Measurements from ENCODE around the gene AP5M1.
"Not testable (repeated sequence)": the region's sequence is repeated elsewhere in the genome, so short reads cannot be mapped to it uniquely, and the experiment has no call there.

Gene AP5M1

DNA sequence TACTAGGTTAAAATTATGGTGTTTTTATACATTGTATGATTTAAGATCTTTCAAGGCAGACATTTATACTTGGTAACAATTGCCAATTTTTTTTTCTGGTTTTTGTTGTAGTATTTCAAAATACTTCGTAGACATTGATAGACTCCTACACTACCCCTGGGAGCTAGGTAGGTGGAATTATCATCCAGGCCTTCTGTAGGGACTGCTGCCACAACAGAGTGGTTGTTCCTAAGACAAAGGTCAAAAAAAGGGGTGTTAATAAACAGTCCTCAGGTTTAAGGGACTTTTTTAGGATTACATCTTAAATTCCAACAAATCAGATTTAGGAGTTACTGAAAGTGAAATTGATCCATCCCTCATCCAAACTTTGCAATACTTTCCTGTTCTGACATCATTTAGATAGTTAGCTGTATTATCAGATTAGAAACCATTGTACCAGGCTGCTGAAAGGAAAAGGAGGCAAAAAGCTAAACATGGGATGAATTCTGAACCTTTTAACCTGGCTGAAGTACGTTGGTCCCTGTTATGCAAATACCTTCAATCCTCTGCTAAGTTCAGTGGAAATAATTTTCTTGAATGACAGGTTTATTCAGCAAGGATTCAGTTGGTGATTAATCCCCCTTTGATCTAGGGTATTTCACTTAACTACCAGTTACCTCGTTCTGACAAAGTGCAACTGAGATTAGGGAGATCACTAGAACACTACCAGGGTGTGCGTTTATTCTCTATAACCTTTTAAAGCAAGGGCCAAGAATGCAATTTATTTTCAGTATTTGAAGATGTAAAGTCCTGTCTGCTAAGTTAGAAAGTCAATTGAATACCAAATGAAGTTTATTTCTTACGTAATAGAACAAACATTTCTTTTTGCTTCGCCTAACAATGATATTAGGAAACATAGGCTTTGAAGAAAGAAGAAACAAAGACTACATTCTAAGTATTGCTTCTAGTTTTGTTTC, 23.2 kb downstream of the AP5M1 start:
- DNase-seq: no peak

DNA sequence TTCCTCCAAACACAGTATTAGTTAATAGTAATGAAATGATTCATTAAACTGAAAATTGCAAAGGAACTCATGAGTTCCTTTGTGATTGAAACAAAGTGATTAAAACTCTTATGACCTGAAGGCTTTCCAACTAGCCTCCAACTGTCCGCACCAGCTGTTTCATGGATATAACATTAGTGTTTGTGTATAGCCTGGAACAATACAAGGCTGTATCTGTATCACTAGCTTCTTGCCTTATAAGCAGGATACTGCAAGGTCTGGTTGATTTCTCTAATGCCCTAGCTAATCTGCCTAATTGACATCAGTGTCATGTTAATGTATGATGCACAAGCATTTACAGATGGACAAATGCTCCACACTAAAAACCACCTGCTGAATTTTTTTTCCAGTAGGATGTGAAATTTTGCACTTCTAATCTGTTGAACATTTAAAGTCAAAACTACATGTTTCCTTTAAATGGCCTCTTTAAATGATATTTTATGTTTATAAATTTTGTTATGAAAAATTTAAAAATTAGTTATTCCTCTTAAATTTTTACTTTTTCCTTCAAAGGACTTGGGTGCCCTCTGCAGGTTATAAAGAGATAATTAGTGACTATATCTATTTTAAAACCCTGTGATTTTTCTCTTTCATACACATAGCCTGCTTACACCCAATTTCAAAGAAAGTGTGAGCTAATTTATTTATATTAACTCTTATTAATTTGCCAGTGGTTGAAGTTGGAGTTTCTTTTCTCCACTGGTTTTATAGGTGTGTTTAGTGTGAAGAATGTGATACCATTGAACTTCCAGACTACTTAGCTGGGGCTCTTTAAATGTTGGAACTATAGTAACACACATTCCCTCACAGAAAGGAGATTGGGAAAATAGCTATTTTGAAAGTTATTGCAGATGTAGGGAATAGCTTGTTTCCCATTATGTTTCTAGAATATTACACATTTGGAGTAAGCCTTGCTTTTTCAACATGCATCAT, 25.4 kb downstream of the AP5M1 start:
- no peak for DNase-seq

DNA sequence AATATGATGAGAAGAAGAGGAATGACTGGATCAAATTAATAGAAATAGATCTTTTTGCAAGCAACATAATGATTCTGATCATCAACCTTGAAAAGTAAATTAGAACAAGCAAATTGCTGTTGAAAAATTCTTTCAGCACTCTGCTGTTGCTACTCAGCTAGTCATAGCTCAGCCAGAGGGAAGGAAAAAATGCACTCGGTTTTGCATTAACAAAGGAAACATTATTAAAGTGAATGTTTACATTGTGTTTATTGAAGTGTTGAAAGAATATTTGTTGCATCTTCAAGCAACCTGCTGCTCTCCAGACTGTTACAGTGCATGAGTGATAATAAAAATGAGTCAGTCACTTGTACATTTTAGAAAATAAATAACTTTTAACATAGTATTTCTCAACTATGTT, 26.5 kb downstream of the AP5M1 start:
- DNase-seq: no peak

DNA sequence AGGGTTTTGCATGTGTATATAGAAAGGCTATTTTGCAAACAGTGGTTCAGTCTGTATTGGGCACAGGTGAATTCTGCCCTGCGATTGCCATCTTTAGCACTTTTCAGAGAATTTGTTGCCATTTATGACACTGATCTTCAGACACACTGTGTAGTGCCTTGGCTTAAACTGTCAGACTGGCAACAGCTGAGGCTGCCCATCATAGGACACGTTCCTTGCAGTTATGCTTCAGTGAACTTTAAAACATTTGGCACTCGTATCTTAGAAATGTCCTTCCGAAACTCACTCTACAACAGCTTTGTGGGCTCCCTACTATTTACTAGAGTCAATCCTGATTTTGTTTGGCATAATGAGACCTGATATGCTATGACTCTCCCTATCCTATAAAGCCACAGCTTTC, 29.1 kb downstream of the AP5M1 start:
- no peak for DNase-seq

DNA sequence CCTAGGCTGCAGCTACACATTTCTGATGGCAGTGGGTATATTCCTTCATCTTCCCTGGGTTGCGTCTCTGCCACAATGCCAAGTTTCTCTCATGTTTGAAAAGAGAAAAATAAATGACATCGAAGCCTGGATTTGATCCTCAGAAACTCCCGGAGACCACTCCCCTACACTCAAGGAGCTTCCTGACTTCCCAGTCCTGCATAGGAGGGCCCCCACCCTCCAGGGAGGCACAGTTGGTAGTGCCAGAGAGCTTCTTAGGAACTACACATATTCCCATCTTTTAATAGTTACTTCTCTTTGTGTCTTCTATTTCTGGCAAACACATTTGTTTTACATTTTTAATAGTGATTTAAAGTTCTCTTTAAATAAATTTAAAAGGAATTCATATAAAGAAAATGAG, 30.7 kb downstream of the AP5M1 start:
- DNase-seq: no peak

DNA sequence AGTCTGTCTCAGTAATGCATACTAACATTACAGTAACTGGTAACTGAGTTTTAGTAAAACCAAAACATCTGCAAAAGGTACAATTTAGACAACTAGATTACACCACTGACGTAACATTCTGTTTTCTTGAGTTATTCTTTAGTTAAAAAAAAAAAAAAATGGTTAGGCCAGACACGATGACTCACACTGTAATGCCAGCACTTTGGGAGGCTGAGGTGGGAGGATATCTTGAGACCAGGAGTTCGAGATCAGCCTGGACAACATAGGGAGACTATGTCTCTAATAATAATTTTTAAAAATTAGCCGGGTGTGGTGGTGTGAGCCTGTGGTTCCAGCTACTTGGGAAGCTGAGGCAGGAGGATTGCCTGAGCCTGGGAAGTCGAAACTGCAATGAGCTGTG, 34.1 kb downstream of the AP5M1 start:
- DNase-seq: no peak

DNA sequence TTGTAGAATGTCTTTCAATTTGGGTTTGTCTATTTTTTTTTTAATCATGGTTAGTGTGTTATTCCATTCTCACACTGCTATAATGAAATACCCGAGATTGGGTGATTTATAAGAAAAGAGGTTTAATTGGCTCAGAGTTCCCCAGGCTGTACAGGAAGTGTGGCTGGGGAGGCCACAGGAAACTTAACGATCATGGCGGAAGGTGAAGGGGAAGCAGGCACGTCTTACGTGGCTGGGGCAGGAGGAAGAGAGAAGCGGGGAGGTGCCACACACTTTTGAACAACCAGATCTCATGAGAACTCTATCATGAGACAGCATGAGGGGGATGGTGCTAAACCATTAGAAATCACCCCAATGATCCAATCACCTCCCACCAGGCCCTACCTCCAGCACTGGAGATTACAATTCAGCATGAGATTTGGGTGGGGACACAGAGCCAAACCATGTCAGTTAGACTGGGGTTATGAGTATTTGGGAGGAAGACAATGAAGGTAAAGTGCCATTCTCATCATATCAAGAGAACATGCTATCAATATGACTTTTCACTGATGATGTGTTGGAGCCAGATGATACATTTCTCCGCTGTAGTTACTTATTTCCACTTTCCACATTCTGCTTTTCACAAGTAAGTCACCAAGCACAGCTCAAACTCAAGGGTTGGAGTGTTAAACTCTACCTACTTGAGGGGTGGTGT, 45.8 kb downstream of the AP5M1 start:
- peak; percentile 4 for DNase-seq

DNA sequence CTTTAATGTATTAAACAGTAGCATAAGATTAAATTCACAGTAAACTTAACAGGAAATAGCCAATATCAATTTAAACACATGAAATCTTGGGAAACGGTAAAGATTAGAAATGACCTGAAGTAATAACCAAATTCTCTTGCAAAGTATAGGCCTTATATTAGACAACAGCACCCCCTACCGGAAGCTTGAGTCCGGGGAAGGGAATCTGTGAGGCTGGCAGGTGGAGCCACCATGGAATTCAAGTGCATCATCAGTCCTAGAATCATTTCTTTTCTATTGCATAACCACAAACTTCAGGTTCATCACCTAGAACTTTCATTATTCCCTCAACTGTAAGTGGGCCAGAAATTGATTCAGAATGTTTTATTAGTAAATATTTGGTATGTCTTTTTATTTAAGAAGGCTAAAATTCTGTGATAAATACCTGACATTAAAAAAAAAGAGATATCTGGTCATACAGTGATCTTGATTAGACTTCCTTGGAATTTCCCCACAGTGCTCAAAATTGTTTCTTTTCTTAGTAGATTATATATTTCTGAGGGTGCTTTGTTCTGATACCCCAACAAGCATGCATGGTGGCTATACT, 48.6 kb downstream of the AP5M1 start:
- DNase-seq: peak; percentile 83

DNA sequence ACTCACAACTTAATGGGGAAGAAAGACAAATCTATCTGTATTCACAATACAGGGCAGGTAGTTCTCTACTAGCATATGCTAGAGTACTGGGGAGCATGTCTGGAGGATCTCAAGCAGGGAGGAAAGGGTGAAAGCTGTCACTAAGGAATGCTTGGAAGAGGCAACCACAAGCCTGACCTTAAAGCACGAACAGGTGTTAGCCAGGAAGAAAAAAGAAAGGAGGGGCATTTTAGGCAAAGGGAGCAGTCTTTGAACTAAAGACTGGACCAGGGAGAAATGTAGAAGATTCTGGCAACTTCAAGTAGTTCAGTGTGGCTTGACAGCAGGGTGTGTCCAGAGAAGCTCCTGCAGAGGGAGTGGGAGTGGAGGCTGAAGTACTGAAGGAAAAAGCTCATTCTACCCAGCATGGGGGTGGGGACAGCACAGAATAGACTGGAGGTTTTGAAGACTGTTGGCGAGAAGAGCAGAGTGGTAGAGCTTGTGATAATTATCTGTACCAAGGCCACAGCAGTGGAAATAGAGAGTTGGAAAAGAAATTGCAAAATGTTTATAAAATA, 50.9 kb downstream of the AP5M1 start:
- DNase-seq: no peak

DNA sequence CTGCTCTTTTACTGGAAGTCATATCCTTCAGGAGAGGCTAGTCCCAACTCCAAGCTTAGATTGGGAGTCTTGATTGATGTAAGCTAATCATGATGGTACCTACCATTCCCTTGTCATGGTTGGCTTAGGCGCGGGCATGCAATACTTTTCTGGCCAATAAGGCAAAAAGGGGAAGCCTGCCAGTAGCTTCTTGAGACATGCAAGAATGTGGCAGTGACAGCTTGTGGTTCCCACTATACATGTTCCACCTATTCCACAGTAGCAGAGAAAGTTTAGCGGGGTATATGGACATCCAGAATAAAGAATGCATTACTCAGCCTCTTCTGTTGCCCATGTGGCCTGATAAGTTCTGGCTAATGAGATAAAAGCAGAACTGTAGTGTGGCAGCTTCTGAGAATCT, 55.0 kb downstream of the AP5M1 start:
- DNase-seq: no peak

DNA sequence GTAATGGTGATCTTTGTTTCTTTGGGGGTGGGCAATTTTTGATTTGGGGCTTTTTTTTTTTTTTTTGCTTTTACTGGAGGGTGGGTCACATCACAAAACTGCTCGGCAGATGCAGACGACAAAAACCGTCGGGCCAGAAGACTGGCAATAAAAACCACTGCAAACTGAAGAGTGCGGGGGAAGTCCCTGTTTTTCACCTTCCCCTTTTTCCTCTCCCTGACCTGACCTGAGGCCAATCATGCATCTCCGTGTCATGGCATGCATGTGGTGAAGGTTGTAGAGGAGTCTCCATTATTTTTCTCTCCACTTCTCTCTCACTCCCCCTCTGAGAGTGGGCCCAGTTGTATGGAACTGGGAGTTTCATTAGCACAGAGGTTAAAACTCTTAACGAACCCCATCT, 57.5 kb downstream of the AP5M1 start:
- DNase-seq: no peak

DNA sequence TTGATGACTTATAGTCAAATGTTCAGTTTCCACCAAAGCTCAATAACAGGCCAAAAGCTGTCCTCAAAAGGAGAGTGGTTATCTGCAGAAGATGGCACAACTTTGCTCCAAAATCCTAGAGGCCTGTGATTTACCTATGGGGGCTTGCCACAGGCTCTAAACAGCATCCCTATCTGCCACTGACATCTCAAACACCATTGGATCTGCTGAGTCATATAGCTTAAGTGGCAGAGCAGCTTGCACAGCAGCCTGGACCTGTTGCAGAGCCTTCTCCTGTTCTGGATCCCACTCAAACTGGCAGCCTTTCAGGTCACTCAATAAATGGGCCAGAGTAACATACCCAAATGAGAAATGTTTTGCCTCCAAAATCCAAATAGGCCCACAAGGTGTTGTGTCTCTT, 61.1 kb downstream of the AP5M1 start:
- no peak for DNase-seq

DNA sequence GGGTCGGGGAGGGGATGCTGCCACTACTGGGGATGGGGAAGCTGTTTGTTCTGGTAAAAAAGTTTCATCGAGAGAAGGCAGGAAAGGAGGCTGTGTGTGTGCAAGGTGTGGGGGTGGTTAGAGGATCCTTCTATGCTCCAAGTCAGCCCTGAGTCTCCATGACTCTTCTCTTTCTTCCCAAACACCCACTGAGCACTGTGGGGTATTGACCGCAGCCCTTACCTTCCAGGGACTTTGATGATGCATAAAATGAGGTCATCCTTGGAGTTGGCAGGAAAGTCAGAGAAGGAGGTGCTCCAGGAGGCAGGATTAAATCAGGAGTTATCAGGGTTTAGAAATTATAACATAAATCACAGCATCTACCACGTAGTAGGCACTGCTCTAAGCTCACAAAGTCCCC, 63.7 kb downstream of the AP5M1 start:
- DNase-seq: not testable (repeated sequence)

DNA sequence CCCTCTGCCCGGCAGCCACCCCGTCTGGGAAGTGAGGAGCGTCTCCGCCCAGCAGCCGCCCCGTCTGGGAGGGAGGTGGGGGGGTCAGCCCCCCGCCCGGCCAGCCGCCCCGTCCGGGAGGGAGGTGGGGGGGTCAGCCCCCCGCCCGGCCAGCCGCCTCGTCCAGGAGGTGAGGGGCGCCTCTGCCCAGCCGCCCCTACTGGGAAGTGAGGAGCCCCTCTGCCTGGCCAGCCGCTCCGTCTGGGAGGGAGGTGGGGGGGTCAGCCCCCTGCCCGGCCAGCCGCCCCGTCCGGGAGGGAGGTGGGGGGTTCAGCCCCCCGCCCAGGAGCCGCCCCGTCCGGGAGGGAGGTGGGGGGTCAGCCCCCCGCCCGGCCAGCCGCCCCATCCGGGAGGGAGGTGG, 65.0 kb downstream of the AP5M1 start:
- DNase-seq: not testable (repeated sequence)

DNA sequence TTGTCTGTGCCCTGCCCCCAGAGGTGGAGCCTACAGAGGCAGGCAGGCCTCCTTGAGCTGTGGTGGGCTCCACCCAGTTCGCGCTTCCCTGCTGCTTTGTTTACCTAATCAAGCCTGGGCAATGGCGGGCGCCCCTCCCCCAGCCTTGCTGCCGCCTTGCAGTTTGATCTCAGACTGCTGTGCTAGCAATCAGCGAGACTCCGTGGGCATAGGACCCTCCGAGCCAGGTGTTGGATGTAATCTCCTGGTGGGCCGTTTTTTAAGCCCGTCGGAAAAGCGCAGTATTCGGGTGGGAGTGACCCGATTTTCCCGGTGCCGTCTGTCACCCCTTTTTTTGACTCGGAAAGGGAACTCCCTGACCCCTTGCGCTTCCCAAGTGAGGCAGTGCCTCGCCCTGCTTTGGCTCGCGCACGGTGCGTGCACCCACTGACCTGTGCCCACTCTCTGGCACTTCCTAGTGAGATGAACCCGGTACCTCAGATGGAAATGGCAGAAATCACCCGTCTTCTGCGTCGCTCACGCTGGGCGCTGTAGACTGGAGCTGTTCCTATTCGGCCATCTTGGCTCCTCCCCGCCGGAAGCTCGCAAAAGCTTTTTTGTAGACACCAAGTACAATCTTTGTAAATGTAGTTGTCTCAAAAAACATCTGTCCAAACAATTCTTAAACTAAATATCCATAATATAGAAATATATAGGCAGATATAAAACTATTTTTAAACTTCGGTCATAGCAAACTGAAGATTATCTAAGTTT, 75.0 kb downstream of the AP5M1 start:
- DNase-seq: not testable (repeated sequence)

DNA sequence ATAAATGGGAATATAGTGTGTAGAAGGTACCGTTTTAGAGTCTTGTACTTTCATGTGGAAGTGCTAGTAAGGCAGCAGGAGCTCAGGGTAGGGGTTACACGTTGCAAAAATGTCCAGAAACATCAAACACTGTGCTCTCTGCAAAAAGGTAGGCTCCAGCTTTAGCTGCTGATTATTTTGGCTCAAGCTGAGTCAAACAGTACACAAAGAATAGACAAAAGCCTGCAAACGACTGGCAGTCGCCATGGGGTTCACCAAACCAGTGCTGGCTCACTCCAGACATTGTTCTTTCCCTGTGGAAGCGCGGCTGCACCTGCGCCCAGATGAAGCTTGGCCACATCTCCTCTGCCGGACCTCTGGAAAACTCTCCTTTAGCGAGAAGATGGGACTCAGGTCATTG, 76.3 kb downstream of the AP5M1 start:
- DNase-seq: no peak

DNA sequence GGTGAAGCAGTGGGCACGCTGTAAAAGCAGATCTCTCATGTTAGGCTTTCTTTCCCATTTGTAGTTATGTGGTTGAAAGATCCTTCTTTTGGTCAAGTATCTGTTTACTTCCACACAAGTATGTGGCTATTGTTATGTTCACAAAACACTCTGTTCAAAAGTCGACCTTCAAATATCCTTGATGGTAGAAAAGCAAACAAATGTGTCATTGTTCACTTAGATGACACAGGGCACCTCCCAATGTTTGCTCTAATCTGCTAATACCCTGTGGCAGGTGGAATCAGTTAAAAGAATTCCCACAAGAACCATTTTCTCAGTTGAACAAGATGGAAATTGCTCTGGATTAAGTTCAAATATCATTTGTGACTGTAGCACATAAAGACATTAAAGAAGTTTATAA, 78.0 kb downstream of the AP5M1 start:
- no peak for DNase-seq
